Skeletal muscle satellite cell (primary cell): ENCODE data around the gene OPRL1. TPM values are rescaled to one million over a fixed set of nuclear protein-coding genes. Genes with fewer than 3 reads are reported as not detected.

ENCODE experiments used
- H3K27me3 ChIP-seq: 2 replicates; pipeline ENCODE4 v1.7.0; 2013; ENCODE audit warnings: low read length; ENCODE audit not compliant: control insufficient read depth, insufficient read depth
- H3K36me3 ChIP-seq: 2 replicates; pipeline ENCODE4 v1.7.0; 2013; ENCODE audit warnings: mild to moderate bottlenecking, control low read depth, low read length; ENCODE audit not compliant: insufficient read depth
- H3K4me1 ChIP-seq: 2 replicates; pipeline ENCODE4 v1.7.0; 2013; ENCODE audit warnings: low read length; ENCODE audit not compliant: control insufficient read depth, insufficient read depth
- H3K4me2 ChIP-seq: 2 replicates; pipeline ENCODE4 v1.7.0; 2013; ENCODE audit warnings: mild to moderate bottlenecking, low read length
- H3K4me3 ChIP-seq: 2 replicates; pipeline ENCODE4 v1.7.0; 2013; ENCODE audit warnings: low read length
- H3K9ac ChIP-seq: 2 replicates; pipeline ENCODE4 v1.7.0; 2013; ENCODE audit warnings: mild to moderate bottlenecking, low read depth, low read length, moderate library complexity
- H3K9me3 ChIP-seq: replicated peaks from 2 replicates; pipeline ENCODE4 v1.7.0; 2013; ENCODE audit warnings: mild to moderate bottlenecking, control low read depth, low read length
- total RNA-seq: library from RNA; depleted of rRNA; stranded (reverse); fragments of >200 nt; gene quantifications from 2 replicates; pipeline ENCODE4 v1.2.3, GENCODE V29; 2012; rRNA removed

Gene OPRL1
- 0.22 and 0.51 TPM in 2 replicates for total RNA-seq

DNA sequence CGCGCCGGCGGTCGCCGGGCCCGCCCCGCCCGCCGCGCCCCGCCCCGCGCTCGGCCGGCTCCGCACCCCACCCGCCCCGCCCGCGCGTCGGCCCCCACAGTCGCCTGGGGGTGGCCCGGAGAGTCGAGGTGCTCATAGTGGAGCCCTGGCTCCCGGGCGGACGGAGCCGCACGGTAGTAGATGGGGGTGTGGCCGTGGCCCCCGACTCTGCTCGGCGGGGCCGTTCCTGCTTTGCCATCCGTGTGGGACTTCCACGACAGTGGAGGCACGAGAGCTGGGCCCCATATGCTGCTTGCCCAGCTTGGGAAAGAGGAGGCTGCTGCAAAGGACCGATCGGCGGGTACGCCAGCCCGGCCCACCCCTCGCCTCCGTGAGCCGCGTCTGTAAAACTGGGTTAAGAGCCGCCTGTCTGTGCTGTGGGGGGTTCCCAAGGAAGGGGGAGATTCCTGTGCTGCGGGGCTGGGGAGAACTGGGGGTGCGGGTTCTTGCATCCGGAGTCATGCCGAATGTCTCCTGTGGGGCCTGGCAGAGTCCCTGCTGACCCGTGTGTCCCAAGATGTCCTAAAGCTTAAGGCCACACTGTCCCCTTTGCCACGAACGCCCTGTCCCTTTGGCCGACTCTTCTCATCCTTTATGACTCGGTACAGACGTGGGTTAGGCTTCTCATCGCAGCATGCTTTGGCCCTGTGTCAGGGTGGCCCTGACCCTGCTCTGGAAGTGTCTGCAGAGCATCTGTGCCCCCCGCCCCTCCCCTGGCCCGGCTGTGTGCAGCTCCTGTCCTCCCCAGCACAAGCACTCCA is at the start of gene OPRL1:
Gene OPRL1, plus strand, starts transcription at position 70 of the 800 bp plus-strand sequence. CDS start 12,639 bp downstream, outside the sequence.
- Histone ChIP-seq H3K4me2 (peak within 1 kb of the TSS; percentile 97), H3K36me3 (no peaks in the 10 kb centered on the region), H3K9ac (peak within 1 kb of the TSS; percentile 88), H3K27me3 (peaks cover 23% of the 10 kb centered on the region), H3K9me3 (no peaks in the 10 kb centered on the region), H3K4me3 (peak within 1 kb of the TSS; percentile 90), H3K4me1 (peaks cover 37% of the 10 kb centered on the region)

DNA sequence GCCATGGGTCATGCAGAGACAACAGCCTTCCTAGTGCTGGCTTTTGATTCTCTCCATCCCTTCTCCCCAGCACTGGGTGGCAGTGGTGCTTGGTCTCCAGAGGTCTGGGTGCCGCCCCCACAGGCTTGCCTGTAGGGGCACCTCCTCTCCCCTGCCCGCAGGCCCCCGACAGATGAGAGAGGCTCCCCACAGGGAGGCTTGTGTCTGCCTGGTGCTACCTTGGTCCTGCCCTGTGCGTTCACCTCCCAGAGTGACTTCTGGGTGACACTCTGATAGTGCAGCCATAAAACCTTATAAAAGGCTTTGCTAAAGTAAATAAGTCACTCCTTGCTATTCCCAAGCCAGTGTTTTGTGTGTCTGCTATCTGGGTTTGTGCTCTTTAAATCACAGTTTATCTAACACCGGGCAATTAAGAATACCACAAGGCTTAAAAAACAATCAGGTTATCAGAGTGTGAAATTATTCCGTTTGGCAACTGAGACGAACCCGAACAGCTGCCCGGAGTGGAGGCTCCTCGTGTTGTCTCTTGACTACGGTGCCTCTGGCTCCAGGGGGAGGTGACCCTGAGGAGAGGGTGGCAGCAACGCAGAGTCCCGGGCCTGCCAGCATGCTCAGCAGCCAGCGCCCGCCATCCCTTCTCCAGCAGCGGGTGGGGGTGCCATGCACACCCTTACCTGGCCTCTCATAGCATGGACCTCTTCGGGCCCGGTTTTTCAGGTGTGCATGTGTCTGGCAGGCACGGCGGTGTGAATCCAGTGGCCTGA is 49.3 kb upstream of the OPRL1 start:
- Histone ChIP-seq H3K4me1 (peaks cover 6% of the 10 kb centered on the region), H3K9ac (no peak overlapping the region), H3K27me3 (no peaks in the 10 kb centered on the region), H3K9me3 (no peaks in the 10 kb centered on the region), H3K4me3 (no peak overlapping the region), H3K36me3 (peaks cover 69% of the 10 kb centered on the region), H3K4me2 (no peak overlapping the region)

- Histone ChIP-seq H3K9ac (no peak overlapping the region), H3K4me2 (no peak overlapping the region), H3K36me3 (peaks cover 61% of the 10 kb centered on the region), H3K4me3 (no peak overlapping the region), H3K9me3 (no peaks in the 10 kb centered on the region), H3K4me1 (peaks cover 6% of the 10 kb centered on the region), H3K27me3 (peaks cover 6% of the 10 kb centered on the region)
Measured at GRCh38 chr20:64031822-64032314, 48.0 kb upstream of the OPRL1 start.

DNA sequence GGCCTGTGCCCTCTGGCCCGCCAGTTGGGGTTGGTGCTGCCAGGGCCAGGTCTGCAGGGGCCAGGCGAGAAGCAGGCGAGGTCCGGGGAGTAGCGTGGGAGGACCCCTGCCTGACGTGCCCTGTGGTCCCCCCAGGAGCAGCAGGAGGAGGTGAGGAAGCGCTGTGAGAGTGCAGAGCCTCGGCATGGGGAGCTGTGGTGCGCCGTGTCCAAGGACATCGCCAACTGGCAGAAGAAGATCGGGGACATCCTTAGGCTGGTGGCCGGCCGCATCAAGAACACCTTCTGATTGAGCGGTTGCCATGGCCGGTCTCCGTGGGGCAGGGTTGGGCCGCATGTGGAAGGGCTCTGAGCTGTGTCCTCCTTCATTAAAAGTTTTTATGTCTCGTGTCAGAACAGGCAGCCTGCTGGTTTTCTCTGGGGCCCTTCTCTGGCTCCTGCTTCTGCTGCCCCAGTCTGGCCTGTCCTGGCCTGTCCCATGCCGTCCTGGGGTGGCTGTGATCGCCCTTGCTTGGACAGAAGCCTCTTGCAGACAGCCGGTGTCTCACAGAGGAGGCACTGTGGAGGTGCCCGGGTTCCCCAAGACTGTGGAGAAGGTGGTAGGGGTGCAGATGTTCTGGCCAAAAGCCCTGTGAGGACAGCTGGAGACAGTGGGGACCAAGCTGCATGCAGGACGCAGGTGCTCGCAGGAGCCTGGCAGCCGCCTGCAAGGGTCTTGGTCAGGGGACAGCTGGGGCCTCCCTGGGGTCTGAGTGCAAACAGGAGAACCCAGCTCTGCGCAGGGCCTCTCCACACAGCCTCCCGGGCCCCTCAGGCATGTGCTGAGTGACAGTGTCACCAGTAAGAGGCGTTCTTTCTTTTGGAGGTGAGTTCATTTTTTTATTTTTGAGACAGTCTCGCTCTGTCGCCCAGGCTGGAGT is 46.9 kb upstream of the OPRL1 start:
- Histone ChIP-seq H3K9ac (no peak overlapping the region), H3K4me3 (no peak overlapping the region), H3K4me1 (peaks cover 6% of the 10 kb centered on the region)

GRCh38 chr20:64033981-64034493 is 45.8 kb upstream of the OPRL1 start:
- Histone ChIP-seq H3K9ac (no peak overlapping the region), H3K4me2 (no peak overlapping the region), H3K4me3 (no peak overlapping the region), H3K9me3 (no peaks in the 10 kb centered on the region), H3K36me3 (peaks cover 45% of the 10 kb centered on the region), H3K27me3 (peaks cover 20% of the 10 kb centered on the region), H3K4me1 (peaks cover 11% of the 10 kb centered on the region)

More for the DNA sequence above, 46.9 kb upstream of the OPRL1 start:
- peaks cover 16% of the 10 kb centered on the region for H3K27me3 ChIP-seq
- H3K4me2 ChIP-seq: no peak overlapping the region
- H3K36me3 ChIP-seq: peaks cover 50% of the 10 kb centered on the region
- H3K9me3 ChIP-seq: no peaks in the 10 kb centered on the region

DNA sequence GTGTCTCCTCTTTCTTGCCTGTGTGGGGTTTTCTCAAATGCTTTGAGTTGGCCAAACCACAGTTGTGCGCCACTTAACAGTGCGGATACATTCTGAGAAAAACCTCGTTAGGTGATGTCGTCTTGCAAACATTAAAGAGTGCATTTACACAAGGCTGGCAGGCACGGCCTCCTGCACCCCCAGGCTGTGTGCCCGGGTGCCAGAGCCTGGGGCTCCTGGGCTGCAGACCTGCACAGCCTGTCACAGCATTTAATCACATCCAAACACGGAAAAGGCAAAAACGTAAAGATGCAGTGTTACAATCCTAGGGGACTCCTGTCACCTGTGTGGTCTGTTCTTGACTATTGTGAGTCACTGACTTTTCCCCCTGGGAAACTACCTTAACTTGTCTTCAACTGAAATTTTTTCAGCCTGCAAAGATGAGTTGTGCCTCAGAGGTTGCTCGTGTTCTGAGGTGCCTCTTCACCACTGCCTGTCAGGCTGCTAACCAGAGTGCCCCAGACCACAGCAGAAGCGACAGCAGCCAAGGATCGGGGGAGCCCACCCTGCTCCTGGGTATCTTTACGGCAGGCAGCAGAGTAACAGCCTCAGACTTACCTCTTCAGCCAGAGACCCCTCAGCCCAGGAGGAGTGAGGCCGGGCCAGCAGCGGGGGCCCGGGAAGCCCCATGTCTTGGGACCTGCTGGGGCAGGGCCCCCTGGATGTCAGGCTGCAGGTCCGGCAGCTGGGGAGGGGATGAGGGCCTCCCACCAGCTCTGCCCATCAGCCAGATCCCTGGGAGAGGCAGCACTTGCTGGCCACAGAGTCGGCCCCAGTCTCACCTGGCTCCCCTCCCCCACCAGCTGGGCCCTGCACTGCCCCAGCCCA is 44.6 kb upstream of the OPRL1 start:
- Histone ChIP-seq H3K36me3 (peaks cover 34% of the 10 kb centered on the region), H3K4me3 (no peak overlapping the region), H3K27me3 (peaks cover 32% of the 10 kb centered on the region), H3K9ac (no peak overlapping the region), H3K9me3 (no peaks in the 10 kb centered on the region), H3K4me1 (peaks cover 12% of the 10 kb centered on the region), H3K4me2 (no peak overlapping the region)

- H3K9me3 ChIP-seq: no peaks in the 10 kb centered on the region
- no peak within 1 kb of the TSS for H3K9ac ChIP-seq
- H3K36me3 ChIP-seq: peaks cover 29% of the 10 kb centered on the region
- H3K4me3 ChIP-seq: no peak within 1 kb of the TSS
- H3K4me2 ChIP-seq: no peak within 1 kb of the TSS
- peaks cover 38% of the 10 kb centered on the region for H3K27me3 ChIP-seq
- H3K4me1 ChIP-seq: peaks cover 12% of the 10 kb centered on the region
Measured at GRCh38 chr20:64035933-64036345, 43.9 kb upstream of the OPRL1 start, which contains the start of gene C20orf204. TSS of gene C20orf204 (plus strand) at chr20:64036182. CDS start at chr20:64036324, 142 bp downstream.

GRCh38 chr20:64036346-64037198 is 43.3 kb upstream of the OPRL1 start:
- Histone ChIP-seq H3K4me2 (no peak overlapping the region), H3K9me3 (no peaks in the 10 kb centered on the region), H3K36me3 (peaks cover 26% of the 10 kb centered on the region), H3K27me3 (peaks cover 44% of the 10 kb centered on the region), H3K4me3 (no peak overlapping the region), H3K4me1 (peaks cover 12% of the 10 kb centered on the region), H3K9ac (no peak overlapping the region)

GRCh38 chr20:64037199-64037497 is 42.7 kb upstream of the OPRL1 start:
- no peak overlapping the region for H3K9ac ChIP-seq
- H3K9me3 ChIP-seq: no peaks in the 10 kb centered on the region
- peaks cover 50% of the 10 kb centered on the region for H3K27me3 ChIP-seq
- H3K4me2 ChIP-seq: no peak overlapping the region
- H3K36me3 ChIP-seq: peaks cover 20% of the 10 kb centered on the region
- no peak overlapping the region for H3K4me3 ChIP-seq
- H3K4me1 ChIP-seq: peaks cover 17% of the 10 kb centered on the region
